Transverse colon (tissue), 4 donors: ENCODE measurements around the gene EYS.

ENCODE experiments used
- EP300 ChIP-seq: sonication (generic); formaldehyde crosslinking; IDR thresholded peaks from one replicate; pipeline ENCODE4 v1.6.1; 2017; ENCODE audit warnings: antibody characterized with exemption, low read depth
- POLR2A ChIP-seq: fragments of 450-650 bp; IDR thresholded peaks from one replicate; pipeline ENCODE4 v1.6.1; 2016; ENCODE audit warnings: antibody characterized with exemption, mild to moderate bottlenecking, moderate library complexity
- POLR2AphosphoS5 ChIP-seq, 3 donors: sonication (generic); formaldehyde crosslinking; IDR thresholded peaks; one replicate each; pipeline ENCODE4 v1.6.1; 2016; ENCODE audit warnings: antibody characterized with exemption in 3 of 3
- TF ChIP-seq, protein P1 (sequence below), 5 experiments: fragments of 200-600 bp in 3 of 5; fragments of 450-650 bp in 2 of 5; sonication (generic) in 3 of 5; IDR thresholded peaks; 1 replicate in 2 of 5; 2 replicates in 3 of 5; pipeline ENCODE4 v1.5.1; 2016 to 2017; ENCODE audit warnings: antibody characterized with exemption in 5 of 5, inconsistent platforms in 3 of 5, mild to moderate bottlenecking in 2 of 5, moderate library complexity in 1 of 5

DNA sequence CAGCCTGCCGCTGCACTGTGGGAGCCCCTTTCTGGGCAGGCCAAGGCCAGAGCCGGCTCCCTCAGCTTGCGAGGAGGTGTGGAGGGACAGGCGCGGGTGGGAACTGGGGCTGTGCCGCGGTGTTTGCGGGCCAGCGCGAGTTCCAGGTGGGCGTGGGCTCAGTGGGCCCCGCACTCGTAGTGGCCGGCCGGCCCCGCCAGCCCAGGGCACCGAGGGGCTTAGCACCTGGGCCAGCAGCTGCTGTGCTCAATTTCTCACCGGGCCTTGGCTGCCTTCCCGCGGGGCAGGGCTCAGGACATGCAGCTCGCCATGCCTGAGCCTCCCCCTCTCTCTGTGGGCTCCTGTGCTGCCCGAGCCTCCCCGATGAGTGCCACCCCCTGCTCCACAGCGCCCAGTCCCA, 1683.3 kb downstream of the EYS start:
- TF ChIP-seq, protein P1, sequence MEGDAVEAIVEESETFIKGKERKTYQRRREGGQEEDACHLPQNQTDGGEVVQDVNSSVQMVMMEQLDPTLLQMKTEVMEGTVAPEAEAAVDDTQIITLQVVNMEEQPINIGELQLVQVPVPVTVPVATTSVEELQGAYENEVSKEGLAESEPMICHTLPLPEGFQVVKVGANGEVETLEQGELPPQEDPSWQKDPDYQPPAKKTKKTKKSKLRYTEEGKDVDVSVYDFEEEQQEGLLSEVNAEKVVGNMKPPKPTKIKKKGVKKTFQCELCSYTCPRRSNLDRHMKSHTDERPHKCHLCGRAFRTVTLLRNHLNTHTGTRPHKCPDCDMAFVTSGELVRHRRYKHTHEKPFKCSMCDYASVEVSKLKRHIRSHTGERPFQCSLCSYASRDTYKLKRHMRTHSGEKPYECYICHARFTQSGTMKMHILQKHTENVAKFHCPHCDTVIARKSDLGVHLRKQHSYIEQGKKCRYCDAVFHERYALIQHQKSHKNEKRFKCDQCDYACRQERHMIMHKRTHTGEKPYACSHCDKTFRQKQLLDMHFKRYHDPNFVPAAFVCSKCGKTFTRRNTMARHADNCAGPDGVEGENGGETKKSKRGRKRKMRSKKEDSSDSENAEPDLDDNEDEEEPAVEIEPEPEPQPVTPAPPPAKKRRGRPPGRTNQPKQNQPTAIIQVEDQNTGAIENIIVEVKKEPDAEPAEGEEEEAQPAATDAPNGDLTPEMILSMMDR (IDR thresholded peaks at IDR 0.05), result no peak
- TF ChIP-seq POLR2A (no peak), EP300 (no peak), POLR2AphosphoS5 (IDR thresholded peaks at IDR 0.05) (no peak)
